GM18511 (cell line): Measurements from ENCODE around the gene FAM135A.
"Not testable (repeated sequence)": the region's sequence is repeated elsewhere in the genome, so short reads cannot be mapped to it uniquely, and the experiment has no call there.

Experiments
- ATAC-seq: cut with Tn5 transposase; IDR thresholded peaks from one replicate; pipeline ENCODE4 v1.9.1; 2021; ENCODE audit warnings: mild to moderate bottlenecking, moderate library complexity; ENCODE audit not compliant: unreplicated experiment

FAM135A gene

DNA sequence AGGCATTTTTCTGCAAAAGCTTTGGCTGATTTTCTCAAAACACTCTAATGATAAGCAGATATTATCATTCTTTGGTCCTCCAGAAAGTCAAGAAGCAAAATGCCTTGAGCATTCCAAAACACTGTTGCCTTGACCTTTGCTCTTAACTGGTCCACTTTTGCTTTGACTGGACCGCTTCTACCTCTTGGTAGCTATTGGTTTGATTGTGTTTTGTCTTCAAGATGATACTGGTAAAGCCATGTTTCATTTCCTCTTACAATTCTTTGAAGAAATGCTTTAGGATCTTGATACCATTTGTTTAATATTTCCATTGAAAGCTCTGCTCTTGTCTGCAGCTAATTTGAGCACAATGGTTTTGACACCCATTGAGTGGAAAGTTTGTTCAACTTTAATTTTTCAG, 117.8 kb downstream of the FAM135A start:
- peak; percentile 68 for ATAC-seq

DNA sequence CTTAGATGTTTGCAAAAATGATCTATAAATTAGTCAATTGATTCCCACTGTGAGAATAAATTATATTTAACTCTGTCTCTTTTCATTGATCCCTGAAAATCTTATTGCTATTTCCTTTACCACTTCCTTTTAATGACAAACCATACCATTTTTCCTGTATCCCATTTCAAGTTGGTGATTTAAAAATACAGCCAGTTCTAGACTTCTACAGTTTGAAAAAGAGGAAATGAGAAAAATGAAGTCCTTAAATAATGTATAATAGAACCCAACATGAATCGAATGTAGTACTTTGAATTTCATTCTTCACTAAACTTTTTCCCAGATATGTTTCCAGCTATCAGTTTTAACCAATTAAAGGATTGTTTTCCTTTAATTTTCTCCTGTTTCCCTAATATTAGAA, 124.0 kb downstream of the FAM135A start:
- no peak for ATAC-seq

DNA sequence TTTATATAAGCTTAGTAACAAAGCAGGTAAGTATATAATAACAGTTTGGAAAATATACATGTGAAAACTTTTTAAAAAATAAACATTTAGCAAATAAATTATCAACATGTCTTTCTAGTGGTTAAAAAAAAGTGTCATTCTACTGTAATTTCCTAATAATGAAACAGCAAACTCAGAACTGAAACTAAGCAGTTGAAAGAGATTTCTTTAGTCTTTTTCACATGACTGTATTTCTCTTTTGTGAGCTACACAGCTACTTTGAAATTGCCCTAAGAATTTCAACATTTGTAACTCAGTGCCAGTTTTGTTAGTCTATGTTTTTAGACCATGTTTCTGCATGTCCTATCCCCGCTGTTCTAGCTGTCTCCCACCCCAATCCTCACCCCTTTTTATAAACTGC, 125.1 kb downstream of the FAM135A start:
- peak; percentile 75 for ATAC-seq

GRCh38 chr6:70547313-70547712, 134.0 kb downstream of the FAM135A start:
- ATAC-seq: no peak

GRCh38 chr6:70547905-70548304, 134.6 kb downstream of the FAM135A start:
- ATAC-seq: no peak

GRCh38 chr6:70549327-70549726, 136.0 kb downstream of the FAM135A start:
- ATAC-seq: no peak

DNA sequence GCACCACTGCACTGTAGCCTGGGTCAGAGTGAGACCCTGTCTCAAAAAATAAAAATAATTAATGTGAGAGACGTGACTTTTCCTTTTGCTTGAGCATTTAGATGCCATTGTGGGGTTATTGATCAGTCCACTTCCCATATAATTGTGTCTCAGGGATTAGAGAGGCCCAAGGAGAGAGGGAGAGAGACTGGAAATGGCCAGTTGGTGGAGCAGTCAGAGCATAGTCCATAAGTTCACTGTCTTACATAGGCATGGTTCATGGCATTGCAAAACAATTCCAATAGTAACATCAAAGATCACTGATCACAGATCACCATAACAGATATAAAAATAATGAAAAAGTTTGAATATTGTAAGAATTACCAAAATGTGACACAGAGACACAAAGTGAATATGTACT, 138.3 kb downstream of the FAM135A start:
- ATAC-seq: no peak

GRCh38 chr6:70552286-70552940, 139.1 kb downstream of the FAM135A start:
- not testable (repeated sequence) for ATAC-seq

GRCh38 chr6:70552974-70553373, 139.7 kb downstream of the FAM135A start:
- ATAC-seq: no peak

DNA sequence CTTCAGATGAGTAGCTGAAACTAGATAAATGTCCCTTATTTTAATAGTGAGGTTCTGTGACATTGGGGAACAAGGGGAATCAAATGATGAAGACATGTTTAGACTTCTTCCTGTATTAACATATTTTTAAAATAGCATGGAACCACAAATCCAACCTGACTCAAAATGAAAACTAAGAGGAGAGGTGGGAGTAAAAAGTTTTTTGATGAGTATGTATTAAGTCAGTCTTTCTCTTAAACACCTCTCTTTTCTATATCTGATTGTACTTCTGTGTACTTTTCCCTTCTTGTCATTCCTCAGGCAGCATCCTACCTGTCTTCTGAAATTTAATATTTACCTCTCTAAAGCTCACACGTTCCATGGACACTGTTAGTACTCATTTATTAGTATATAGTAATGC, 144.7 kb downstream of the FAM135A start:
- ATAC-seq: no peak

DNA sequence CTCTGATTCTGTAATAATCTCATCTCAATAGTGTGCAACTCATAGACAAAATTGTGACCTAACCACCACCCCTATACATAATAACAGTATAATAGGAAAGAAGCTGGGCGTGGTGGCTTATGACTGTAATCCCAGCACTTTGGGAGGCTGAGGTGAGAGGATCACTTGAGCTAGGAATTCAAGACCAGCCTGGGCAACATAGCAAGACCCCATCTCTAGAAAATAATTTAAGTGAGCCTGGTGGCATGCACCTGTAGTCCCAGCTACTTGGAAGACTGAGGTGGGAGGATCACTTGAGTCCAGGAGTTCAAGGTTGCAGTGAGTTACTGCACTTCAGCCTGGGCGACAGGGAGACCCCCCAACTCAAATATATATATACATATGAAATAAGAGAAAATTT, 149.1 kb downstream of the FAM135A start:
- not testable (repeated sequence) for ATAC-seq

DNA sequence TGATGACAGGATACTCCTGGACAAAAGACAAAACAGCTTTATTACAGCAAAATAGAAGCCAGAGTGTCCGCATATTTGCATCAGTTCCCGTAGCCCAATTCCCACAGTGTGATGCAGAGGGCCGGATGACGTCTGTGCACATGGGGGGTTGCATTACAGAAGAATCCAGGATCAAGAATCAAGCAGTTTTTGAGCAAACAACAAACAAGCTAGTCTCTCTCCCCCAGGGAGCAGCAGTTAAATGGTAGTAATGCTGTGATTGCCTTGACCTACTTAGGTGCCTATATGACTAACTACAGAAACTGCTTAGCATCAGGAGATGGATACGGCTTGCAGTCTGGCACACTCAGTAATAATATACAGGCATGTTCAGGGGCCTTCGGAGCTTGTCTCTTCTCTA, 150.2 kb downstream of the FAM135A start:
- ATAC-seq: no peak

GRCh38 chr6:70566751-70567382, 153.6 kb downstream of the FAM135A start, which contains the start of gene SDHAF4:
Gene SDHAF4 (plus strand): TSS chr6:70566930. CDS start chr6:70566941, 11 bp downstream.
- ATAC-seq: peak; percentile 100

- ATAC-seq: no peak
Observed at GRCh38 chr6:70574643-70575042, 161.3 kb downstream of the FAM135A start.

DNA sequence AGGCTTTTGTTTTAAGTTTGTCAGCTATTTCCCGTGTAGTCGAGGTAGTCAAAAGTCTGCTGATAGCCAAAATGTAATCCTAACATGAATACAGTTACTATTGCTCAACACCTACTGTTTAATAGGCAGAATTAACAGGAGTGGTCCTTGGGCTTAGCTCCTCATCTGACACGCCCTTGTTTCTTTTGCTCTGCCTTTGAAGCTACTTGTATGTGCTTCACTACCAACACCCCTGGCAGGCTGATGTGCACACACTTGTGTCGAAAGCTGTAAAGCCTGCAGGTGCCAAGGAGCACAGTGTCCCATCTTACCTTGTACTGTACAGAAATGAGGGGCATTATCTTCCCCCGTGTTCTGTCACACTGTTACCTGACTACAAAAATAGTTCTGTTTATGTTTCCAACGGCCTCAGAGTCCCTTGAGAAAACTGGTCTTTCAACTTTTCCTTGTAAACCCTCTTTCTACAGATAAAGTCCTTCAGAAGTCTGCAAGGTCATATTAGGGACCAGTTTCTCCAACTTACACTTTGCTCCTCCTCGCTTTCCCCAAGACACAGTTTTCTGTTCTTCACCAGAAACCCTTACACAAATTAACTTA, 162.7 kb downstream of the FAM135A start:
- ATAC-seq: no peak

- peak; percentile 97 for ATAC-seq
Observed at GRCh38 chr6:70586114-70586513, 172.8 kb downstream of the FAM135A start.

GRCh38 chr6:70590400-70590799, 177.1 kb downstream of the FAM135A start:
- no peak for ATAC-seq

GRCh38 chr6:70592391-70593117, 179.2 kb downstream of the FAM135A start:
- no peak for ATAC-seq

DNA sequence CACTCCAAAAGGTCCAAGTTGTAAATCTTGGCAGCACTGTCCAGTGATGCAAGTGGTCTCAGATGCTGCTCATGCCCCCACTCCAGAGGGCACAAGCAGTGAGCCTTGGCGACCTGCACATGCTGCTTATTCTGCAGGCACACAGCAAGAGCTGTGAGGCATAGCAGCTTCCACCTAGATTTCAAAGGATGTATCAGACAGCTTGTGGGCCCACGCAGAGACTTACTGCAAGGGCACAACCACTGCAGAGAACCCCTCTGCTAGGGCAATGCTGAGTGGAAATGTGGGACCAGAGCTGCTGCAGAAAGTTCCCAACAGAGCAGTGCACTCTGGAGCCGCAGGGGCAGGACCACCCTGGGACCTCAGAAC, 179.8 kb downstream of the FAM135A start:
- ATAC-seq: no peak

- ATAC-seq: no peak
Observed at GRCh38 chr6:70599187-70599586, 185.9 kb downstream of the FAM135A start.

- ATAC-seq: no peak
Observed at GRCh38 chr6:70601014-70601413, 187.7 kb downstream of the FAM135A start.

DNA sequence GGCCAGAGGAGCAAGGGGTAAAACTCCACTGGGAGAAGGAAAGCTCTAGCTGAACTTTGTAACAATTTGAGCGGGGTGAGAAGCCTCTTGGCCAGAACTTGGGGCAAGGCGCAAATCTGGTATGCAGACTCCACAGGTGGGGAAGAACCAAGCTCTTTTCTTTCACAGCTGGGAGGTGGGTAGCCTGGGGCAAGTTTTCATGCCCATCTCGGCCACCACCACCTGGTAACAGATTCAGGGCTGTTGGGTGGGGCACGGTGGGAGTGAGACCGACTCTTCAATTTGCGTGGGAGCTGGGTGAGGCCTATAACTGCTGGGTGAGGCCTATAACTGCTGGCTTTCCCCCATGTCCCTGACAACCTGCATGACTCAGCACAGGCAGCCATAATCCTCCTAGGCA, 190.9 kb downstream of the FAM135A start:
- no peak for ATAC-seq
